ENCODE data around the gene SYT1. TPM values are rescaled to one million over a fixed set of nuclear protein-coding genes. Genes with fewer than 3 reads are reported as not detected.

The SYT1 gene
- total RNA-seq, 1 donor from 2014 or later: 0.59 TPM

- TF ChIP-seq CTCF (IDR thresholded peaks at IDR 0.05): no peak
- DNase-seq (ENCODE audit: extremely low spot score, unreplicated experiment): no peak
- H3K27me3 Mint-ChIP-seq (ENCODE audit: unreplicated experiment): peaks cover 6% of the 10 kb centered on the region
- no peaks in the 10 kb centered on the region for H3K36me3 Mint-ChIP-seq (ENCODE audit: unreplicated experiment)
- peaks cover 5% of the 10 kb centered on the region for H3K4me1 Mint-ChIP-seq (ENCODE audit: unreplicated experiment)
- no peak overlapping the region for H3K27ac Mint-ChIP-seq (ENCODE audit: unreplicated experiment)
- H3K9me3 Mint-ChIP-seq (ENCODE audit: unreplicated experiment): no peaks in the 10 kb centered on the region
- no peak overlapping the region for H3K4me3 Mint-ChIP-seq (ENCODE audit: unreplicated experiment)
These were observed 181.4 kb downstream of the SYT1 start for GRCh38 chr12:79046021-79046420.

- Mint-ChIP-seq H3K4me1 (ENCODE audit: unreplicated experiment) (peaks cover 5% of the 10 kb centered on the region), H3K27me3 (ENCODE audit: unreplicated experiment) (peaks cover 6% of the 10 kb centered on the region), H3K9me3 (ENCODE audit: unreplicated experiment) (no peaks in the 10 kb centered on the region), H3K4me3 (ENCODE audit: unreplicated experiment) (no peak overlapping the region), H3K36me3 (ENCODE audit: unreplicated experiment) (no peaks in the 10 kb centered on the region), H3K27ac (ENCODE audit: unreplicated experiment) (no peak overlapping the region)
- no peak for DNase-seq (ENCODE audit: extremely low spot score, unreplicated experiment)
- TF ChIP-seq CTCF (IDR thresholded peaks at IDR 0.05): no peak
These were observed 184.4 kb downstream of the SYT1 start for GRCh38 chr12:79048962-79049361.

- Mint-ChIP-seq H3K27me3 (ENCODE audit: unreplicated experiment) (peaks cover 4% of the 10 kb centered on the region), H3K27ac (ENCODE audit: unreplicated experiment) (no peak overlapping the region)
These were observed 188.8 kb downstream of the SYT1 start for GRCh38 chr12:79053394-79053793.

GRCh38 chr12:79055926-79056674 lies 191.5 kb downstream of the SYT1 start:
- H3K4me1 Mint-ChIP-seq (ENCODE audit: unreplicated experiment): no peaks in the 10 kb centered on the region
- no peak for TF ChIP-seq CTCF (IDR thresholded peaks at IDR 0.05)
- H3K27me3 Mint-ChIP-seq (ENCODE audit: unreplicated experiment): no peaks in the 10 kb centered on the region
- no peak for DNase-seq (ENCODE audit: extremely low spot score, unreplicated experiment)
- no peaks in the 10 kb centered on the region for H3K9me3 Mint-ChIP-seq (ENCODE audit: unreplicated experiment)
- H3K36me3 Mint-ChIP-seq (ENCODE audit: unreplicated experiment): no peaks in the 10 kb centered on the region
- no peak overlapping the region for H3K4me3 Mint-ChIP-seq (ENCODE audit: unreplicated experiment)
- no peak overlapping the region for H3K27ac Mint-ChIP-seq (ENCODE audit: unreplicated experiment)

More at GRCh38 chr12:79053394-79053793, 188.8 kb downstream of the SYT1 start:
- Mint-ChIP-seq H3K9me3 (ENCODE audit: unreplicated experiment) (no peaks in the 10 kb centered on the region), H3K36me3 (ENCODE audit: unreplicated experiment) (no peaks in the 10 kb centered on the region), H3K4me3 (ENCODE audit: unreplicated experiment) (no peak overlapping the region), H3K4me1 (ENCODE audit: unreplicated experiment) (no peaks in the 10 kb centered on the region)
- no peak for DNase-seq (ENCODE audit: extremely low spot score, unreplicated experiment)
- TF ChIP-seq CTCF (IDR thresholded peaks at IDR 0.05): no peak

GRCh38 chr12:79056775-79057174 lies 192.2 kb downstream of the SYT1 start:
- no peak for DNase-seq (ENCODE audit: extremely low spot score, unreplicated experiment)
- Mint-ChIP-seq H3K36me3 (ENCODE audit: unreplicated experiment) (no peaks in the 10 kb centered on the region), H3K27ac (ENCODE audit: unreplicated experiment) (no peak overlapping the region), H3K4me1 (ENCODE audit: unreplicated experiment) (no peaks in the 10 kb centered on the region), H3K4me3 (ENCODE audit: unreplicated experiment) (no peak overlapping the region), H3K9me3 (ENCODE audit: unreplicated experiment) (no peaks in the 10 kb centered on the region), H3K27me3 (ENCODE audit: unreplicated experiment) (no peaks in the 10 kb centered on the region)
- TF ChIP-seq CTCF (IDR thresholded peaks at IDR 0.05): no peak

Data from osteocyte (in vitro differentiated cells).